Mucosa of rectum (tissue), 2 donors: ENCODE data around the gene ZHX3.
A peak's percentile ranks its signal among the peaks of the same experiment; 100 is the strongest.

ENCODE experiments used
- H3K27ac ChIP-seq, 2 donors: one replicate each; pipeline ENCODE4 v1.7.0; 2013; ENCODE audit warnings: inconsistent platforms in 2 of 2, low read depth in 2 of 2, low read length in 2 of 2
- H3K27me3 ChIP-seq, 2 donors: one replicate each; pipeline ENCODE4 v1.7.0; 2013; ENCODE audit warnings: low read length in 2 of 2; ENCODE audit not compliant: control insufficient read depth in 2 of 2, insufficient read depth in 2 of 2
- H3K36me3 ChIP-seq, 2 donors: one replicate each; pipeline ENCODE4 v1.7.0; 2013; ENCODE audit warnings: low read length in 2 of 2; ENCODE audit not compliant: control insufficient read depth in 2 of 2, insufficient read depth in 2 of 2
- H3K4me1 ChIP-seq, 2 donors: one replicate each; pipeline ENCODE4 v1.7.0; 2013; ENCODE audit warnings: low read length in 2 of 2, mild to moderate bottlenecking in 1 of 2; ENCODE audit not compliant: control insufficient read depth in 2 of 2, insufficient read depth in 2 of 2
- H3K4me3 ChIP-seq, 2 donors: one replicate each; pipeline ENCODE4 v1.7.0; 2013; ENCODE audit warnings: low read length in 2 of 2
- H3K9ac ChIP-seq, 2 donors: one replicate each; pipeline ENCODE4 v1.7.0; 2013; ENCODE audit warnings: low read length in 2 of 2, low read depth in 1 of 2, mild to moderate bottlenecking in 1 of 2
- H3K9me3 ChIP-seq, 2 donors: one replicate each; pipeline ENCODE4 v1.7.0; 2013; ENCODE audit warnings: low read length in 2 of 2; ENCODE audit not compliant: control insufficient read depth in 2 of 2
- donor health status: healthy.
- donor health status: Normal muscosa, but diverticular disease.

The ZHX3 gene

GRCh38 chr20:41261260-41261659, 56.3 kb downstream of the ZHX3 start:
- H3K9me3 ChIP-seq = no peaks in the 10 kb centered on the region
- no peaks in the 10 kb centered on the region for H3K4me1 ChIP-seq
- H3K27ac ChIP-seq = no peak overlapping the region
- H3K9ac ChIP-seq = no peak overlapping the region
- no peaks in the 10 kb centered on the region for H3K36me3 ChIP-seq
- H3K27me3 ChIP-seq = no peaks in the 10 kb centered on the region
- no peak overlapping the region for H3K4me3 ChIP-seq

- no peaks in the 10 kb centered on the region for H3K9me3 ChIP-seq
- H3K36me3 ChIP-seq = no peaks in the 10 kb centered on the region
- no peaks in the 10 kb centered on the region for H3K4me1 ChIP-seq
- H3K4me3 ChIP-seq = no peak overlapping the region
- no peak overlapping the region for H3K27ac ChIP-seq
- H3K9ac ChIP-seq = no peak overlapping the region
- no peaks in the 10 kb centered on the region for H3K27me3 ChIP-seq
Measured at GRCh38 chr20:41260734-41261220, 56.8 kb downstream of the ZHX3 start.

- no peak overlapping the region for H3K9ac ChIP-seq
- H3K9me3 ChIP-seq = no peaks in the 10 kb centered on the region
- no peak overlapping the region for H3K4me3 ChIP-seq
- H3K27ac ChIP-seq = no peak overlapping the region
- H3K36me3 ChIP-seq = no peaks in the 10 kb centered on the region
- no peaks in the 10 kb centered on the region for H3K4me1 ChIP-seq
- H3K27me3 ChIP-seq = no peaks in the 10 kb centered on the region
Measured at GRCh38 chr20:41259309-41259708, 58.2 kb downstream of the ZHX3 start.

- Histone ChIP-seq H3K27ac (no peak overlapping the region), H3K9ac (no peak overlapping the region), H3K27me3 (no peaks in the 10 kb centered on the region), H3K4me3 (no peak overlapping the region), H3K9me3 (no peaks in the 10 kb centered on the region), H3K36me3 (no peaks in the 10 kb centered on the region), H3K4me1 (no peaks in the 10 kb centered on the region)
Measured at GRCh38 chr20:41258474-41258873, 59.1 kb downstream of the ZHX3 start.

- no peak overlapping the region for H3K27ac ChIP-seq
- no peaks in the 10 kb centered on the region for H3K27me3 ChIP-seq
- no peaks in the 10 kb centered on the region for H3K36me3 ChIP-seq
- no peaks in the 10 kb centered on the region for H3K9me3 ChIP-seq
- no peak overlapping the region for H3K9ac ChIP-seq
- H3K4me1 ChIP-seq = no peaks in the 10 kb centered on the region
- H3K4me3 ChIP-seq = no peak overlapping the region
Measured at GRCh38 chr20:41256516-41256915, 61.0 kb downstream of the ZHX3 start.

GRCh38 chr20:41255655-41256054, 61.9 kb downstream of the ZHX3 start:
- no peaks in the 10 kb centered on the region for H3K4me1 ChIP-seq
- no peaks in the 10 kb centered on the region for H3K9me3 ChIP-seq
- no peaks in the 10 kb centered on the region for H3K27me3 ChIP-seq
- no peak overlapping the region for H3K9ac ChIP-seq
- H3K4me3 ChIP-seq = no peak overlapping the region
- H3K27ac ChIP-seq = no peak overlapping the region
- no peaks in the 10 kb centered on the region for H3K36me3 ChIP-seq

- Histone ChIP-seq H3K4me1 (peaks cover 11 to 32% of the 10 kb centered on the region in 2 donors), H3K27ac (peak overlapping the region; percentile 56 to 67), H3K9ac (no peak overlapping the region), H3K4me3 (no peak overlapping the region), H3K9me3 (no peaks in the 10 kb centered on the region), H3K36me3 (no peaks in the 10 kb centered on the region), H3K27me3 (no peaks in the 10 kb centered on the region)
Measured at GRCh38 chr20:41249411-41250281, 67.9 kb downstream of the ZHX3 start.

- H3K27me3 ChIP-seq = no peaks in the 10 kb centered on the region
- peak overlapping the region; percentile 66 to 67 for H3K27ac ChIP-seq
- no peaks in the 10 kb centered on the region for H3K36me3 ChIP-seq
- no peaks in the 10 kb centered on the region for H3K9me3 ChIP-seq
- H3K4me3 ChIP-seq = no peak overlapping the region
- peak overlapping the region in 1 of 2 donors; percentile 19 for H3K9ac ChIP-seq
- H3K4me1 ChIP-seq = peaks cover 11 to 32% of the 10 kb centered on the region in 2 donors
Measured at GRCh38 chr20:41248368-41249024, 69.0 kb downstream of the ZHX3 start.

- no peak overlapping the region for H3K9ac ChIP-seq
- peaks cover 11 to 32% of the 10 kb centered on the region in 2 donors for H3K4me1 ChIP-seq
Measured at GRCh38 chr20:41247523-41248367, 69.8 kb downstream of the ZHX3 start.

More at GRCh38 chr20:41247523-41248367, 69.8 kb downstream of the ZHX3 start:
- Histone ChIP-seq H3K4me3 (no peak overlapping the region), H3K27ac (peak overlapping the region; percentile 66 to 67), H3K9me3 (no peaks in the 10 kb centered on the region), H3K27me3 (no peaks in the 10 kb centered on the region), H3K36me3 (no peaks in the 10 kb centered on the region)
